ENCODE data around the gene MFSD2A. TPM values are rescaled to one million over a fixed set of nuclear protein-coding genes. Genes with fewer than 3 reads are reported as not detected.

The MFSD2A gene
- total and polyA plus RNA-seq, 10 of the 15 experiments (the other 5 are each of a cell fraction or from before 2014, with no cell fraction given) = 0.84 to 30.1 (median 15.2) TPM

DNA sequence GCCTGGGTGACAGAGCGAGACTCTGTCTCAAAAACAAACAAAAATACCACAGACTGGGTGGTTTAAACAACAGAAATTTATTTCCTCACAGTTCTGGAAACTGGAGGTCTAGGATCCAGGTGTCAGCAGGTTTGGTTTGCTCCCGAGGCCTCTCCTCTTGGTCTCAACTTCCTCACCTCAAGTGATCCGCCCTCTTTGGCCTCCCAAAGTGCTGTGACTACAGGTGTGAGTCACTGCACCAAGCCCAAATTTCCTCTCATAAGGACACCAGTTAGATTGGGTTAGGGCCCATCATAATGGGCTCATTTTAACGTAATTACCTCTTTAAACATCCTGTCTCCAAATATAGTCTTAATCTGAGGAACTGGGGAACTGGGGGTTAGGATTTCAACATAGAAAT lies 35.5 kb downstream of the MFSD2A start (continued):
- TF ChIP-seq ZNF592 (IDR thresholded peaks at IDR 0.05) (no peak), NR2C2 (IDR thresholded peaks at IDR 0.05; ENCODE audit: borderline replicate concordance, control insufficient read depth, insufficient read length, low read depth) (no peak), RELA (IDR thresholded peaks at IDR 0.05; ENCODE audit: borderline replicate concordance, partially characterized antibody) (no peak)

DNA sequence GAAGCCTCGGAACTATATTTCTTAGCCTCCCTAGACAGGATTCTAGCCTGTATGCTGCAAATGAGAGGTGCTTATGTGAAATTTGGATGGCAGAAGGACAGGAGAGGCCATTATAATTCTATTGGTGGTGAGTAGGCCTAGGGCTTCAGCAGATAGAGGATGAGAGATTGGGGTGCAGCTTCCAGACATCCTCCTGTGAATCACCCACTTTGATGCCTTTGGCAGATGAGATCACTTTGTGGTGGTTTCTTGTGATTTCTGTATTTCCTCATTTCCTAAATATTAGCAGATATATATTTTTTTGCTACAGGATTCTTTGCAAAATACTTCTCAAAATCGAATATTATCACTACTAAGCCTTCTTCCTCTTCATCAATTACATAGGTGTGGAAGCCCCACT lies 37.3 kb downstream of the MFSD2A start:
- no TSS peak for BruUV-seq (replicated peaks)
- in situ Hi-C loops (cut with MboI) = no loop called here
- FAIRE-seq (no peak), ATAC-seq (no peak), DNase-seq (ENCODE audit: low read depth, low spot score) (no peak)
- peaks cover 25% of the 10 kb centered on the region for H3K4me1 ChIP-seq (ENCODE audit: control insufficient read depth, insufficient read depth, low read length)
- SMC1A ChIA-PET (ENCODE audit: uncharacterized antibody, unreplicated experiment) = interaction anchor here (1.4 to 1.8 kb wide), 2 partner anchors 36 to 41 kb away, joined by 4 to 10 read pairs; no protein-coding TSS in a partner anchor
- no peak overlapping the region for H3K27ac ChIP-seq (ENCODE audit: control insufficient read depth, insufficient read depth)
- no peak overlapping the region for H3K9ac ChIP-seq (ENCODE audit: control insufficient read depth, insufficient read depth, low read length)
- no peaks in the 10 kb centered on the region for H3K27me3 ChIP-seq (replicated peaks in 1 of 2; ENCODE audit: control insufficient read depth in 2 of 2, insufficient read depth in 2 of 2, low read length in 1 of 2)
- WGBS (ENCODE audit: insufficient coverage, insufficient replicate concordance, low lambda C conversion rate, missing lambda C conversion rate) = 25% methylated on average over 2 of the region's 2 CpGs
- RAD21 ChIA-PET (ENCODE audit: unreplicated experiment) = interaction anchor here (0.9 kb wide), 1 partner anchor 9 kb away, joined by 3 read pairs; no protein-coding TSS in a partner anchor
- intact Hi-C loops (cut with micrococcal nuclease; ENCODE audit: unreplicated experiment) = no loop called here
- H3K79me2 ChIP-seq (ENCODE audit: control insufficient read depth, insufficient read depth, low read length) = no peaks in the 10 kb centered on the region
- no peak overlapping the region for H2AFZ ChIP-seq (ENCODE audit: control insufficient read depth, low read depth, low read length)
- CTCF ChIA-PET = interaction anchor here (1.0 to 1.5 kb wide), 2 partner anchors 11 to 40 kb away, joined by 4 to 7 read pairs; no protein-coding TSS in a partner anchor
- H3K36me3 ChIP-seq (ENCODE audit: control insufficient read depth in 2 of 2, insufficient read depth in 2 of 2, low read length in 1 of 2) = no peaks in the 10 kb centered on the region
- H3K4me2 ChIP-seq (ENCODE audit: control insufficient read depth, insufficient read depth) = no peak overlapping the region
- no peaks in the 10 kb centered on the region for H3K9me3 ChIP-seq (replicated peaks; ENCODE audit: control insufficient read depth, insufficient read depth, low read length)
- POLR2A ChIA-PET = interaction anchor here (0.9 kb wide), 1 partner anchor 36 kb away, joined by 5 read pairs; no protein-coding TSS in a partner anchor
- no peak overlapping the region for H3K4me3 ChIP-seq
- no peaks in the 10 kb centered on the region for H4K20me1 ChIP-seq (ENCODE audit: control insufficient read depth, insufficient read depth)
- TF ChIP-seq ZZZ3 (IDR thresholded peaks at IDR 0.05; ENCODE audit: control insufficient read depth, insufficient read length, low read depth) (no peak), REST (IDR thresholded peaks at IDR 0.05; ENCODE audit: low read depth, low read length) (no peak), EP300 (IDR thresholded peaks at IDR 0.05; ENCODE audit: borderline replicate concordance in 1 of 2, control insufficient read depth in 1 of 2, low read depth in 2 of 2, low read length in 2 of 2) (no peak), SREBF1 (IDR thresholded peaks at IDR 0.05; ENCODE audit: low read length) (no peak), USF2 (IDR thresholded peaks at IDR 0.05; ENCODE audit: borderline replicate concordance, low read depth, low read length) (no peak), LARP7 (IDR thresholded peaks at IDR 0.05) (no peak), FOXM1 (IDR thresholded peaks at IDR 0.05; ENCODE audit: low read depth, low read length) (no peak)
- TF ChIP-seq, protein P1, sequence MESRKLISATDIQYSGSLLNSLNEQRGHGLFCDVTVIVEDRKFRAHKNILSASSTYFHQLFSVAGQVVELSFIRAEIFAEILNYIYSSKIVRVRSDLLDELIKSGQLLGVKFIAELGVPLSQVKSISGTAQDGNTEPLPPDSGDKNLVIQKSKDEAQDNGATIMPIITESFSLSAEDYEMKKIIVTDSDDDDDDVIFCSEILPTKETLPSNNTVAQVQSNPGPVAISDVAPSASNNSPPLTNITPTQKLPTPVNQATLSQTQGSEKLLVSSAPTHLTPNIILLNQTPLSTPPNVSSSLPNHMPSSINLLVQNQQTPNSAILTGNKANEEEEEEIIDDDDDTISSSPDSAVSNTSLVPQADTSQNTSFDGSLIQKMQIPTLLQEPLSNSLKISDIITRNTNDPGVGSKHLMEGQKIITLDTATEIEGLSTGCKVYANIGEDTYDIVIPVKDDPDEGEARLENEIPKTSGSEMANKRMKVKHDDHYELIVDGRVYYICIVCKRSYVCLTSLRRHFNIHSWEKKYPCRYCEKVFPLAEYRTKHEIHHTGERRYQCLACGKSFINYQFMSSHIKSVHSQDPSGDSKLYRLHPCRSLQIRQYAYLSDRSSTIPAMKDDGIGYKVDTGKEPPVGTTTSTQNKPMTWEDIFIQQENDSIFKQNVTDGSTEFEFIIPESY (IDR thresholded peaks at IDR 0.05) = no peak

Data from GM12878 (cell line).